NCI-H1417 treated with DMSO at 0.1 percent for 48 hours (cell line): ENCODE measurements around the gene PLEKHS1.
"Not testable (repeated sequence)": the region's sequence is repeated elsewhere in the genome, so short reads cannot be mapped to it uniquely, and the experiment has no call there.

Source experiments
- DNase-seq: peaks from one replicate; lab custom pipeline; 2025; lab: John Stamatoyannopoulos, UW

PLEKHS1 gene

GRCh38 chr10:113801569-113801968 lies 50.1 kb downstream of the PLEKHS1 start:
- DNase-seq: no peak

- no peak for DNase-seq
These were observed 51.5 kb downstream of the PLEKHS1 start for GRCh38 chr10:113802997-113803396.

- no peak for DNase-seq
These were observed 55.0 kb downstream of the PLEKHS1 start for GRCh38 chr10:113806503-113806902.

- DNase-seq: no peak
These were observed 56.7 kb downstream of the PLEKHS1 start for GRCh38 chr10:113808168-113808567.

- DNase-seq: not testable (repeated sequence)
These were observed 63.2 kb downstream of the PLEKHS1 start for GRCh38 chr10:113814700-113815099.

GRCh38 chr10:113819989-113820388 lies 68.5 kb downstream of the PLEKHS1 start:
- DNase-seq: no peak

GRCh38 chr10:113820507-113820906 lies 69.0 kb downstream of the PLEKHS1 start:
- no peak for DNase-seq

- DNase-seq: not testable (repeated sequence)
These were observed 69.8 kb downstream of the PLEKHS1 start for GRCh38 chr10:113821306-113821705.

GRCh38 chr10:113822174-113822573 lies 70.7 kb downstream of the PLEKHS1 start:
- DNase-seq: no peak

GRCh38 chr10:113823389-113823788 lies 71.9 kb downstream of the PLEKHS1 start:
- DNase-seq: no peak

GRCh38 chr10:113825791-113826190 lies 74.3 kb downstream of the PLEKHS1 start:
- no peak for DNase-seq

- not testable (repeated sequence) for DNase-seq
These were observed 77.1 kb downstream of the PLEKHS1 start for GRCh38 chr10:113828567-113828966.
